GM19025 (cell line): ENCODE measurements around the gene SECTM1.
"Not testable (repeated sequence)": the region's sequence is repeated elsewhere in the genome, so short reads cannot be mapped to it uniquely, and the experiment has no call there.

ENCODE experiments used
- ATAC-seq: cut with Tn5 transposase; IDR thresholded peaks from one replicate; pipeline ENCODE4 v1.9.1; 2021; ENCODE audit warnings: mild to moderate bottlenecking, low read depth, moderate library complexity; ENCODE audit not compliant: unreplicated experiment

SECTM1 gene

DNA sequence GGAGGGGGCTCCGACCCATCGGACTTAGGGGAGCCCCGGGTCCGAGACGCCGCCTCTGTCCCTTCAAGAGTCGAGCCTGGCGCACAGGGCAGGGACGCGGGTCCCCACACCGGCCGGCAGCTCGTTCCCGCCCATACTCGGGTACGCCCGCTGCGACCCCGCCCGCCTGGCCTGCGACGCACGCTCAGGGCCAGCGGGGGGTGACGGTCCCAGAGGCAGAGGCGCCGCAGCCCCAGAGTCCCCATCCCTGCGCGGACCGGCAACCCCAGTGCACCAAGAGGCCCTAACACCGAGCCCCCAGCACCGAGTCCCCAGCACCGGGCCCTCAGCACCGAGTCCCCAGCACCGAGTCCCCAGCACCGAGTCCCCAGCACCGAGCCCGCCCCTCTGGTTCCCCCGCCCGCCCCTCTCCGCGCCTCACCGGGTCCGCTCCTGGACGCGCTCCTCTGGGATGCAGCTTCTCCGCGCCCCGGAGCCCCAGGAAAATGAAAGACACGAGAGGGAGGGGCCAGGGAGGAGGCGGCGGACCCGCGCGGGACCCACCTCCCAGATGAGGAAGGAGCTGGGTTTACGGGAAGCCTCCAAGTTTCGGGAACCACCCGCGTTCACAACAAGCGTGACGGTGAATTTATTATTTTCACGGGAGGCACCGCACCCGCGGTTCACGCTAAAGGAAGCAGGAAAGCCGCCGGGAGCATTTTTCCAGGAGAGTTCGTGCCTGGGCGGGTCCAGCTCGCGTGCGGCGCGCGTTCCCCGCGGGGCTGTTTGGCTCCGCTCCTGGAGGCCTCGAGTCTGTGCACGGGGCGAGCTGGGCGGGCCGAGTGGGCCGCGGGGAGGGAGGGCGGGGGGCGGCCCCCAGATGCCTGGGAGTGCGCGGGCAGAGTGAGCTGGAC, at the start of gene SECTM1:
Gene SECTM1 (minus strand): TSS at position 488 of the 893 bp plus-strand sequence. CDS start 6,526 bp downstream, outside the sequence.
- ATAC-seq = no peak

DNA sequence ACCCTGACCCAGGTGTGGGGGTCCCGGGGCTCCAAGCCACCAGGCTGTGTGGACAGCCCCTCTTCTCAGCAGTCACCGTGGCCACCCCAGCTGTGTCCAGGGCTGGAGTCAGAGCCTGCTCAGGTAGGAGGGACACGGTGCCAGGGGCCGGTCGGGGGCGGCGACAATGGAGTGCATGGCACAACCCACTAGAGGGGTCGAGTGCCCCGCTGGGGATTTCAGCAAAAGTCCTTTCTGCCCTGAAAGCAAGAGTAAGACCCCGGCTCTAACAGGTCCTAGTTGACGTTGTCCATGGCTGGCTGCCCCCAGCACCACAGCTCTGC, 49.3 kb upstream of the SECTM1 start:
- ATAC-seq = no peak

DNA sequence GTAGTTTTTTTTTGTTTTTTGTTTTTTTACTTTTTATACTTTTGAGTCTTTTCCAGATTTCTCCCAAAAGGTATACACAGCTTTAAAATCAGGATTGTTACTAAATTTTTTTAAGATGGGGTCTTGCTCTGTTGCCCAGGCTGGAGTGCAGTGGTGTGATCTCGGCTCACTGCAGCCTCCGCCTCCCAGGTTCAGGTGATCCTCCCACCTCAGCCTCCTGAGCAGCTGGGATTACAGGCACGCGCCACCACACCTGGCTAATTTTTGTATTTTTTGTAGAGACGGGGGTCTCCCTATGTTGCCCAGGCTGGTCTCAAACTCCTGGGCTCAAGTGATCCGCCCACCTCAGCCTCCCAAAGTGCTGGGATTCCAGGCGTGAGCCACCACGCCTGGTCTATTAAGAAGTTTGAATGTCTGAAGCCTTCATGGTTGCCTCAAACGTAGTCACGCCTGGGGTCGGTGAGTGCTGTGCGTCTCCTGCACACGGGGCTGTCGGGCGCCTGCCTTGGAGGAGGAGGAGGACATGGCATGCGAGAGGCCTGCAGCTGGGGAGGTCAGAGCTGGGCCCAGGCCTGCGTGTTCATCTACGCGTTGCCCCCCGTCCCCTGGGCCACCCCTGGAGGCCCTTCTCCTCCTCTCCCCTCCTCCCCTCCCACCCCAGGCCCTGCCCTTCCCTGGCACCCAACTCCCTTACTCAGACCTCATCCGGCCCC, 48.8 kb upstream of the SECTM1 start:
- ATAC-seq = not testable (repeated sequence)

DNA sequence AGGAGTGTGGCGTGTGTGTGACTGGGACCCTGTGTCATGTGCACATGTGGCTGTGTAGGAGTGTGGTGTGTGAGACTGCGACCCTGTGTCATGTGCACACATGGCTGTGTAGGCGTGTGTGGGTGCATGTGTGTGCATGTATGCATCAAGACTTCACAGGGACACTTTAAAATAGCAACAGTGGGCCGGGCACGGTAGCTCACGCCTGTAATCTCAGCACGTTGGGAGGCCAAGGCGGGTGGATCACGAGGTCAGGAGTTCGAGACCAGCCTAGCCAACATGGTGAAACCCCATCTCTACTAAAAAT, 48.1 kb upstream of the SECTM1 start:
- not testable (repeated sequence) for ATAC-seq

DNA sequence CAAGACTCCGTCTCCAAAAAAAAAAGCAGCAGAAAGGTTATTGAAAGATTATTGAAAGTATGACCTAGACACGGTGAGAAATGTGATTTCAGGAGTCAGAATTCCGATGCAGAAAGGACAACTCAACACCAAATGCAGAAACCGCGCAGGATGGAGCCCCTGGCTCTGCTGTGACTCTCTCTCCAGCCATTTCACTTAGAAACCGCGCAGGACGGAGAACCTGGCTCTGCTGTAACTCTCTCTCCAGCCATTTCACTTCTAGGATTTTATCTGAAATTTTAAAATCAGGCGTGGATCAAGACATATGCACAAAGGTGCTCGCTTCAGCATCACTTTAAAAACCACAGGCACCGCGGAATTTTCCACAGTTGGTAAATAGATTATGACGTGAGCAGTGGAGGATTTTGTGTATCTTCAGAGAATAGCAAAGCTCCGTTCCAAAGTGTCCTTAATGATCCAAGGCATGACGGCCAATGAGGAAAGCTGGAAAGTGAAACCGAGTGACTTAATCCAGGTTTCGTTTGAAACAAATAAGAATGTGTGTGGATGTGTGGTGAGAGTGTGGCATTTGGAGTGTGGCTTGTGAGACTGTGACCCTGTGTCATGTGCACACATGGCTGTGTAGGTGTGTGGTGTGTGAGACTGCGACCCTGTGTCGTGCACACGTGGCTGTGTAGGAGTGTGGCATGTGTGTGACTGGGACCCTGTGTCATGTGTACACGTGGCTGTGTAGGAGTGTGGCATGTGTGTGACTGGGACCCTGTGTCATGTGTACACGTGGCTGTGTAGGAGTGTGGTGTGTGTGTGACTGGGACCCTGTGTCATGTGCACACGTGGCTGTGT, 47.5 kb upstream of the SECTM1 start:
- ATAC-seq = no peak

DNA sequence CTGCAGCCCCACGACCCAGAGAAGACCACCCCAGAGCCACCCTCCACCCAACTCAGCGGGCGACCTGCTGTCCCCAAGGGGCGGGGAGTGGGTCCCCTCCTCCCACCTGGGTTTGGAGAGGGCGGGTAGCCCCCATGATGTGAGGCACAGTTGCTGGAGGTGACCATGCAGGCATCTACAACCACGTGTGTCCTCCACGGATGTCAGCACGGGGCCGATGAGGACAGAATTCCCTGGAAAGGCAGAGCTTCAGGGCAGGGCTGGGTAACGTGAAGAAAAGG, 45.1 kb upstream of the SECTM1 start:
- no peak for ATAC-seq

DNA sequence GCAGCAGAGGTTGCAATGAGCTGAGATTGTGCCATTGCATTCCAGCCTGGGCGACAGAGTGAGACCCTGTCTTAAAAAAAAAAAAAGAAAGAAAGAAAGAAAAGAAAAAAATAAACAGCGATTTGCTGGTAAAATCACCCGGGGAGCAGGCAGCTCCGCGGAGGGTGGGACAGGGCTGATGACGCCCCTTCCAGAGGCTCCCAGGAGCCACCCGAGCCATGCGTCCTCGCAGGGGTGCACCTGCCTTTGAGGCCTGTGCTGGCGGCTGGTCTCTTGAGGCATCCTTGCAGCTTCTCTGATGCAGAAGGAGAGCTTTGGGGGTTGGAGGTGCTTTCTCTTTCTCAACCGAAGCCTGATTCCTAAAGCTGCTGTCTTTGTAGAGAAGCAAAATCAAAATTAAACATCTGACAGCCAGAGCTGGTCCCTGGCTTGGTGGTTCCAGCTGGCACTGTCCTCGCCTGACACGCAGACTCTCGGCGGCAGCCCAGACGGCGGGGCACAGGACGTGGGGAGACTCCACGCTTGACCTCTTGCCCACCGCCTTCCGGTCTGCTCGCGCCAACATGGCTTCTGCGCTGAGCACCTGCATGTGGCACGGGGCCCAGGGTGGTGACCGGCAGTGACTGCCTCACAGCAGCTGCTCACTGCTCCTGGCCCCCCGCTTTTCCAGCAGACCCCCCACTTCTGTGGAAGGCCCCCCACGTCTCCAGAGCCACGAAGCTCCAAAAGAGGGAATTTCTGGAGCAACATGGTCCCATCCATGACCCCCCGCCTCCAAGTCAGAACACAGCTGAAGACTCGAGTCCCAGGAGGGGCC, 44.6 kb upstream of the SECTM1 start:
- ATAC-seq = no peak

DNA sequence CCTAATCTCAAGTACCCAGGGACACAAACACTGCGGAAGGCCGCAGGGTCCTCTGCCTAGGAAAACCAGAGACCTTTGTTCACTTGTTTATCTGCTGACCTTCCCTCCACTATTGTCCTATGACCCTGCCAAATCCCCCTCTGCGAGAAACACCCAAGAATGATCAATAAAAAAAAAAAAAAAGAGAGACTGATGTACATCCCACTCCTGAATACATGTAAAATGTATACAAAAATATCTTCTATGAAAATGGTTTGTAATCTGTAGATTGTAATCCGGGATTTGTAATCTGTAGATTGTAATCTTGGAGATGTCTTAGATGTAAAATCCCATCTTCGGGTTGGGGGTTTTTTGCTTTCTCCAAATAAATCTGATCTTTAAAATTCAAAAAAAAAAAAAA, 43.7 kb upstream of the SECTM1 start:
- ATAC-seq = not testable (repeated sequence)

DNA sequence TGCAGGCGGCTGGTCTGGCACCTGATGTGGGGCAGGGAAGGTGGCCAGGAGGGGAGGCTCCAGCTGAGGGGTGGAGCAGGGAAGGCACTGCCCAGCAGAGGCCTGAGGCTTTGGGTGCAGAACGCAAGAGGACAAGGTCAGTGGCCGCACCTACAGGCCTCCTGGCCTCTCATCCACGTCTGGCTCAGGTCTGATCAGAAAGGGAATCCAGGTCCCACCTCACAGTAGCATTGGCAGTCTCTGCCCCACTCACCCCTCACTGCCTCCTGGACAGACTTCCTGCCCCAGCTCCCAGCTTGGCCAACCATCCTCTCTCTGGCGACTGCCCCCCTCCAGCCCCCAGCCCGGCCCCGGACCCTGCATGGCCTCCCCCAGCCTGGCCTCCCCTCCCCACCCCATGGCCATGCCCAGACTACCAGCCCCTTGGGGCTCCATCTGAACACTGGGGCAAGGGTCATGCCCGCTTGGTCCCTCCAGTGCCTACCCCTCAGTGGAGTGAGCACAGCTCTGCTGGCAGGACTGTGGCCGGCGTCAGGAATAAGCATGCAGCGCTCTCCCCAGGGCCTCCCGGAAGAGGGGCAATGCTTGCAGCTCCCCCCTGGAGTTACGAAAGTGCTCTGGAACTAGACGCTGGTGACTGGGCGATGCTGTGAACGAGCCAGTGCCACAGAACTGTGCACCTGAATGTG, 42.6 kb upstream of the SECTM1 start:
- no peak for ATAC-seq

DNA sequence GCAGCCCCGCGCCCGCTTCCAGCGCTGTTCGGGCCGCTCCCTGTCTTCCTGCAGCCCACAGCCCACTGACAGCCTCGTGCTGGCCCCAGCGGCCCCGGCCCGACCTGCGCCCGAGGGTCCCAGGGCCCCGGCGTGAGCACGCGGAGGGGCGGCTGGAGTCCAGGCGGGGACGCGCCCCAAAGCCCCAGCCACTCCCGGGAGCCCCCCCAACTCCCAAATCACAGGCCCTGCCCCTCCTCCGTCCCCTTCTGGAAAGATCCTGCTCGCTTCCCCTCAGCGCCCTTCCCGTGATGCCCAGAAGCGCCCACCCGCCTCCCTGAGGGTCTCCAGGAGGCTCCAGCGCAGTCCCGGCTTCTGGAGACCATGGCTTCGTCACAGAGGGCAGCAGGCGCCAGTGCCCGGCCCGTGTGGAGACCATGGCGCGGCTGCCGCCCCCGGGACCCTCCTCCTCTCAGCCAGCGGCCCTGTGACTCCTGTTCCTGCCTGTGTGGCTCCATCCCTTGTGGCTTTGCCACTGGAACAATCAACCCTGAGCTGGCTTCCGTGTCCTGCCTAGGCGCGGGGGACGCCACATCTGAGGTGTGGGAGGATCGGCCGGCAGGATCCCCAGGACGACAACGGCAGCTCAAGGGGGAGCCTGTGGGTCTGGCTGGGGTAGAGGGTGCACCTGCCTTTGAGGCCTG, 41.9 kb upstream of the SECTM1 start:
- no peak for ATAC-seq

DNA sequence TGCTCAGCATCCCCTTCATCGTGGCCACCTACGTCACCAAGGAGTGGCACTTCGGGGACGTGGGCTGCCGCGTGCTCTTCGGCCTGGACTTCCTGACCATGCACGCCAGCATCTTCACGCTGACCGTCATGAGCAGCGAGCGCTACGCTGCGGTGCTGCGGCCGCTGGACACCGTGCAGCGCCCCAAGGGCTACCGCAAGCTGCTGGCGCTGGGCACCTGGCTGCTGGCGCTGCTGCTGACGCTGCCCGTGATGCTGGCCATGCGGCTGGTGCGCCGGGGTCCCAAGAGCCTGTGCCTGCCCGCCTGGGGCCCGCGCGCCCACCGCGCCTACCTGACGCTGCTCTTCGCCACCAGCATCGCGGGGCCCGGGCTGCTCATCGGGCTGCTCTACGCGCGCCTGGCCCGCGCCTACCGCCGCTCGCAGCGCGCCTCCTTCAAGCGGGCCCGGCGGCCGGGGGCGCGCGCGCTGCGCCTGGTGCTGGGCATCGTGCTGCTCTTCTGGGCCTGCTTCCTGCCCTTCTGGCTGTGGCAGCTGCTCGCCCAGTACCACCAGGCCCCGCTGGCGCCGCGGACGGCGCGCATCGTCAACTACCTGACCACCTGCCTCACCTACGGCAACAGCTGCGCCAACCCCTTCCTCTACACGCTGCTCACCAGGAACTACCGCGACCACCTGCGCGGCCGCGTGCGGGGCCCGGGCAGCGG, 41.2 kb upstream of the SECTM1 start:
- no peak for ATAC-seq

DNA sequence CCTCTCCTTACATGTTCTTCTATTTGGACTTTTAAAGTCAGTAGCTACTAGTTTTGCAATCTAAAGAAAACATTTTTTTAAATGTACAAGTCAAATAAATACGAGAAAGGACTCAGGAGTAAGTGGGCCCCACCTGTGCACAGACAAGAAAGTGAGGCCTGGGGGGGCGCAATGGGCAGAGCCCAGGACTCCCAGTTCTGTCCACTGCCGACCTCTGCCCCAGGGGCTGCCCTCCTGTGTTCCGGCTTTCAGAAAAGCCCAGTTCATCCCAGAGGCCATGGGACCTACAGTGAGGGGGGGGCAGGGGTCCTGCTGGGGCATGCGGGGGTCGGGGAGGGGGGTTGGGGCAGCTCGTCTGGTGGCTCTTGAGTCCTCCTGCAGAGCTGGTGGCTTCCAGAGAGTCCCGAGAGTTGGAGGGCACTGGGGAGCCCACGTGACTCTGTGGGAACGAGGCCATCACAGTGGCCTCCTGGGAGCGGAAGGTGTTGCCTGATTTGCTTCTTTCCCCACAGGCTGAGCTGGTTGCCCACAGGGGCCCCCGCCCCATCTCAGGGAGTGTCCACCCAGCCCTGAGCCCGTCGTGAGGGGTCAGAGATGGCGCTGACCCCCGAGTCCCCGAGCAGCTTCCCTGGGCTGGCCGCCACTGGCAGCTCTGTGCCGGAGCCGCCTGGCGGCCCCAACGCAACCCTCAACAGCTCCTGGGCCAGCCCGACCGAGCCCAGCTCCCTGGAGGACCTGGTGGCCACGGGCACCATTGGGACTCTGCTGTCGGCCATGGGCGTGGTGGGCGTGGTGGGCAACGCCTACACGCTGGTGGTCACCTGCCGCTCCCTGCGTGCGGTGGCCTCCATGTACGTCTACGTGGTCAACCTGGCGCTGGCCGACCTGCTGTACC, 40.4 kb upstream of the SECTM1 start:
- ATAC-seq = no peak

DNA sequence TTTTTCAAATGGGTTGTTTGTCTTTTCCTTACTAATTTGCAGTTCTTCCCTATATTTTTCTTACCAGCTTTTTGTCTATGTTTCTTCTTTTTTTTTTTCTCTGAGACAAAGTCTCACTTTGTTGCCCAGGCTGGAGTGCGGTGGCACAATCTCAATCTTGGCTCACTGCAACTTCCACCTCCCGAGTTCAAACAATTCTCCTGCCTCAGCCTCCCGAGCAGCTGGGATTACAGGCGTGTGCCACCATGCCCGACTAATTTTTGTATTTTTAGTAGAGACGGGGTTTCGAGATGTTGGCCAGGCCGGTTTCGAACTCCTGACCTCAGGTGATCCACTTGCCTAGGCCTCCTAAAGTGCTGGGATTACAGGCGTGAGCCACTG, 39.5 kb upstream of the SECTM1 start:
- ATAC-seq = not testable (repeated sequence)

DNA sequence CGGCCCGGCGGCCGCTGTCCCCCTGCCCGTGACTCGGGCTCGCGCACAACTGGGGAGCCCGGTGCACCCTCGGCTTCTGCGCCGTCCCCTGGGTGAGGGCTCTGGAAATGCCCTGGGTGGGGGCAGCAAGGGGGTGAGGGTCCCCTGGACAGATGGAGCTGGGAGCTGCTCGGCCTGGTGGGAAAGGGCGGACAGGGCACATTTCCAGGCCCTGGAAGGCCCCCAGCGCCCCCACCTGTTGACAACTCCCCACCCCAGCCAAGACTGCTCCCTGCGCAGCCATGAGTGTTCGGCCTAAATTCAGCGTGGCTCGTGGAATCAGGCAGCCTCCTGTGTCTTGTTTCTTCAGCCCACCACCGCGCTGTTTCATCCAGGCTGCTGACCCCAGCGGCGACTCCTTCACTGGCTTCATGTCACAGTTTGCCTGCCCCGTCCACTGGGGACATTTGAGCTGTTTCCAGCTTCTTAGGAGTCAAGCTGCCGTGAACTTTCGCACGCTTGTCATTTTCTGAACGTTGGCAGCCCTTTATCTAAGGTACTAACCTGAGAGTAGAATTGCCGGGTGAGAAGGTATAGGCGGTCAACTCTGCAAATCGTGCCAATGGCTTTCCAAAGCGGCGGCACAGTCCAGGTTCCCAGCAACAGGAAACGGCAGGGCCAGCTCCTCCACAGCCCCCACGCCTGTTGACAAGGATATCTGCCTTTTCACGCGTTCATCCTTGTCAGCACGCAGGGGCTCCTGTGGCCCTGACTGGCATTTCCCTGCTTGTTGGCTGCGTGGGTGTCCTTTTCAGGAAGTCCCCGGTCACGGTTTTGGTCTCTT, 38.9 kb upstream of the SECTM1 start:
- no peak for ATAC-seq

DNA sequence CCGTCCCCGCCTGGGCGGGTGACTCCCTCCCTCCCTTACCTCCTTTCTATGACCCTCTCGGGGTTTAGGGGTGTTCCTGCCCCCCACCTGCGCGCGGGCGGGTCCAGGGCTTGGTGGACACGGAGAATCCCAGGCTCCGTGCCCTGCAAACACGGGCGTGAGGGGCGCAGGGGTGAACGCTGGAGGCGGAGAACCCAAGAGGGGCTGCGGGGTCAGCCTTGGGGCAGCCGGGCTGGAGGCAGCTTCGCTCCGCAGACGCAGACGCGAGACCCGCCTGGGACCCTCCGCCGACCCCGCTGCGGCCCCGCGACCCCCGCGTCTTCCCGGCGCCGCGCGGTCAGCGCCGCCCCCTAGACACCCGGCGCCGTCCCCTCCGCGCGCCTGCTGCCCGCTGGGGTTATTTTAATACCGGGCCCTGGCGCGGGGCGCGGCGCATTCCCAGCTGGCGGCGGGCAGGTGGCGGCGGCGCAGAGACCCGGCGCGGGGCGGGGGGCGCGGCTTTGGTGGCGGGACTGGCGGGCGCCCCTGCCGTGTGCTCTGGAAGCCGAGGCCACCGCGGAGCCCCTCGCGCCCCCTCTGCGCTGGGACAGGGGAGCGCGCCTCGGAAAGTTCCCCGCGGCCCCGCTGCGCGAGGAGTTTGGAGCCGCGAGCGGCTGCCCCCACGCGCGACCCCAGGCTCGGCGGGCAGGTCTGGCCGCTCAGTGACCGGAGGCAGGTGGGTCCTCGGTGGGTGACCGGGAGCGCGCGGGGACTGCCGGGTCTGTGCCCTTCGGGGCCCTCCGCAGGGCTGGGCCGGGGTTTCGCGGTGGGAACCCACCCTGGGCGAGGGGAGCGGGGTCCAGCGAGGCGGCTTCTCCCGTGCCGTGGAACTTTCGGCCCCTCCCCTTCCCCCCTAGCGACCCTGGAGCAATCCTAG, 38.0 kb upstream of the SECTM1 start, which contains the start of gene UTS2R:
Gene UTS2R (plus strand): TSS at position 433 of the 916 bp plus-strand sequence. CDS start 2,560 bp downstream, outside the sequence.
- ATAC-seq = no peak
